NCI-H1105 treated with DMSO at 0.1 percent for 48 hours (cell line): Measurements from ENCODE around the gene UBE3B.

ENCODE experiments used
- DNase-seq: peaks from one replicate; lab custom pipeline; 2025; lab: John Stamatoyannopoulos, UW

UBE3B gene

GRCh38 chr12:109448707-109449390 lies 28.6 kb upstream of the UBE3B start:
- no peak for DNase-seq

- no peak for DNase-seq
These were observed 27.4 kb upstream of the UBE3B start for GRCh38 chr12:109449845-109450532.

- no peak for DNase-seq
These were observed 26.5 kb upstream of the UBE3B start for GRCh38 chr12:109450980-109451379.

- no peak for DNase-seq
These were observed 26.0 kb upstream of the UBE3B start for GRCh38 chr12:109451400-109451799.

- DNase-seq: no peak
These were observed 24.9 kb upstream of the UBE3B start for GRCh38 chr12:109452489-109452888.

GRCh38 chr12:109455706-109456105 lies 21.7 kb upstream of the UBE3B start:
- DNase-seq: no peak

- DNase-seq: no peak
These were observed 19.3 kb upstream of the UBE3B start for GRCh38 chr12:109458086-109458485.

GRCh38 chr12:109458771-109459208 lies 18.6 kb upstream of the UBE3B start:
- DNase-seq: no peak

GRCh38 chr12:109459247-109459646 lies 18.2 kb upstream of the UBE3B start:
- DNase-seq: no peak

- DNase-seq: no peak
These were observed 16.9 kb upstream of the UBE3B start for GRCh38 chr12:109460538-109460937.

GRCh38 chr12:109461049-109461845 lies 16.2 kb upstream of the UBE3B start:
- DNase-seq: no peak

- DNase-seq: no peak
These were observed 15.3 kb upstream of the UBE3B start for GRCh38 chr12:109461846-109462756.

- no peak for DNase-seq
These were observed 14.4 kb upstream of the UBE3B start for GRCh38 chr12:109462868-109463692.

GRCh38 chr12:109463756-109464155 lies 13.7 kb upstream of the UBE3B start:
- no peak for DNase-seq

- DNase-seq: no peak
These were observed 12.6 kb upstream of the UBE3B start for GRCh38 chr12:109464642-109465351.

- DNase-seq: no peak
These were observed 11.1 kb upstream of the UBE3B start for GRCh38 chr12:109466305-109466704.

- DNase-seq: no peak
These were observed 10.6 kb upstream of the UBE3B start for GRCh38 chr12:109466821-109467220.

- DNase-seq: no peak
These were observed 9.3 kb upstream of the UBE3B start for GRCh38 chr12:109467978-109468676.

- no peak for DNase-seq
These were observed 7.9 kb upstream of the UBE3B start for GRCh38 chr12:109469517-109469916.

GRCh38 chr12:109473006-109473405 lies 4.4 kb upstream of the UBE3B start:
- no peak for DNase-seq
